Measurements from ENCODE around the gene RNF144B. TPM values are rescaled to one million over a fixed set of nuclear protein-coding genes. Genes with fewer than 3 reads are reported as not detected.

RNF144B gene
- total and polyA plus RNA-seq, 9 of the 15 experiments (the other 6 are each of a cell fraction or from before 2014, with no cell fraction given) = 0.01 TPM; not detected in 8

- in situ Hi-C loops (cut with MboI) = no loop called here
- Histone ChIP-seq H2AFZ (ENCODE audit: low read depth, low read length) (no peak overlapping the region), H3K9me1 (ENCODE audit: control insufficient read depth, insufficient read depth, low read length) (no peaks in the 10 kb centered on the region), H3K9me3 (replicated peaks; ENCODE audit: control insufficient read depth, insufficient read depth, low read depth, low read length) (no peaks in the 10 kb centered on the region), H3K4me2 (ENCODE audit: insufficient read depth, low read length) (no peak overlapping the region), H3K79me2 (ENCODE audit: control insufficient read depth, insufficient read depth, low read length) (no peaks in the 10 kb centered on the region), H3K27me3 (ENCODE audit: control insufficient read depth in 2 of 2, insufficient read depth in 2 of 2, low read length in 2 of 2) (peaks cover 0 to 2% of the 10 kb centered on the region in 2 experiments; a peak in 1 of 5 replicates), H3K9ac (ENCODE audit: insufficient read depth in 1 of 2, low read depth in 2 of 2, low read length in 2 of 2) (no peak overlapping the region), H3K4me1 (replicated peaks in 1 of 2; ENCODE audit: control insufficient read depth in 2 of 2, insufficient read depth in 2 of 2, low read length in 2 of 2) (peaks cover 0 to 6% of the 10 kb centered on the region in 2 experiments; a peak in 1 of 5 replicates), H3K36me3 (ENCODE audit: control insufficient read depth, insufficient read depth, low read length) (no peaks in the 10 kb centered on the region), H3K4me3 (no peak overlapping the region), H3K27ac (ENCODE audit: extremely low read depth, low read depth, low read length) (no peak overlapping the region), H4K20me1 (replicated peaks; ENCODE audit: control insufficient read depth, insufficient read depth, low read length) (no peaks in the 10 kb centered on the region)
- intact Hi-C loops (cut with micrococcal nuclease) = loop anchor here (5.0 to 10.0 kb wide), 3 partner anchors 697 to 1344 kb away; no protein-coding TSS in a partner anchor
- ChIA-PET CTCF (ENCODE audit: low intra/inter-chr PET ratio) (interaction anchor here (0.5 to 0.6 kb wide), 2 partner anchors 106 to 180 kb away, joined by 3 read pairs; no protein-coding TSS in a partner anchor), POLR2A (interaction anchor here (0.7 to 1.1 kb wide), 3 partner anchors 12 to 410 kb away, joined by 3 to 4 read pairs (median 4); no protein-coding TSS in a partner anchor)
- no TSS peak for BruUV-seq (replicated peaks)
- no peak; the same call in 2 of the 3 replicates for ATAC-seq
- DNase-seq (ENCODE audit: extremely low read depth in 1 of 4, low spot score in 3 of 4) = no peak
- WGBS (ENCODE audit: insufficient coverage, low coverage, missing lambda C conversion rate) = 7% methylated on average over 4 of the region's 4 CpGs
- no peak for FAIRE-seq
- no peak for TF ChIP-seq ZFPM2 (CRISPR knock-in tag; IDR thresholded peaks at IDR 0.05)
- no peak for TF ChIP-seq ZC3H4 (CRISPR knock-in tag; IDR thresholded peaks at IDR 0.05; ENCODE audit: borderline replicate concordance)
- no peak for TF ChIP-seq CREBBP (IDR thresholded peaks at IDR 0.05; ENCODE audit: low read depth, low read length)
- no peak for TF ChIP-seq ZKSCAN1 (IDR thresholded peaks at IDR 0.05; ENCODE audit: low read depth, low read length)
- TF ChIP-seq PKNOX1 (IDR thresholded peaks at IDR 0.05) = no peak
- TF ChIP-seq POLR2AphosphoS5 (IDR thresholded peaks at IDR 0.05; ENCODE audit: control insufficient read depth, insufficient read depth, low read depth, low read length) = no peak
- TF ChIP-seq, protein P1, sequence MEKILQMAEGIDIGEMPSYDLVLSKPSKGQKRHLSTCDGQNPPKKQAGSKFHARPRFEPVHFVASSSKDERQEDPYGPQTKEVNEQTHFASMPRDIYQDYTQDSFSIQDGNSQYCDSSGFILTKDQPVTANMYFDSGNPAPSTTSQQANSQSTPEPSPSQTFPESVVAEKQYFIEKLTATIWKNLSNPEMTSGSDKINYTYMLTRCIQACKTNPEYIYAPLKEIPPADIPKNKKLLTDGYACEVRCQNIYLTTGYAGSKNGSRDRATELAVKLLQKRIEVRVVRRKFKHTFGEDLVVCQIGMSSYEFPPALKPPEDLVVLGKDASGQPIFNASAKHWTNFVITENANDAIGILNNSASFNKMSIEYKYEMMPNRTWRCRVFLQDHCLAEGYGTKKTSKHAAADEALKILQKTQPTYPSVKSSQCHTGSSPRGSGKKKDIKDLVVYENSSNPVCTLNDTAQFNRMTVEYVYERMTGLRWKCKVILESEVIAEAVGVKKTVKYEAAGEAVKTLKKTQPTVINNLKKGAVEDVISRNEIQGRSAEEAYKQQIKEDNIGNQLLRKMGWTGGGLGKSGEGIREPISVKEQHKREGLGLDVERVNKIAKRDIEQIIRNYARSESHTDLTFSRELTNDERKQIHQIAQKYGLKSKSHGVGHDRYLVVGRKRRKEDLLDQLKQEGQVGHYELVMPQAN (IDR thresholded peaks at IDR 0.05; ENCODE audit: borderline replicate concordance) = no peak
- TF ChIP-seq IFI16 (CRISPR knock-in tag; IDR thresholded peaks at IDR 0.05) = no peak
- TF ChIP-seq, protein P2, sequence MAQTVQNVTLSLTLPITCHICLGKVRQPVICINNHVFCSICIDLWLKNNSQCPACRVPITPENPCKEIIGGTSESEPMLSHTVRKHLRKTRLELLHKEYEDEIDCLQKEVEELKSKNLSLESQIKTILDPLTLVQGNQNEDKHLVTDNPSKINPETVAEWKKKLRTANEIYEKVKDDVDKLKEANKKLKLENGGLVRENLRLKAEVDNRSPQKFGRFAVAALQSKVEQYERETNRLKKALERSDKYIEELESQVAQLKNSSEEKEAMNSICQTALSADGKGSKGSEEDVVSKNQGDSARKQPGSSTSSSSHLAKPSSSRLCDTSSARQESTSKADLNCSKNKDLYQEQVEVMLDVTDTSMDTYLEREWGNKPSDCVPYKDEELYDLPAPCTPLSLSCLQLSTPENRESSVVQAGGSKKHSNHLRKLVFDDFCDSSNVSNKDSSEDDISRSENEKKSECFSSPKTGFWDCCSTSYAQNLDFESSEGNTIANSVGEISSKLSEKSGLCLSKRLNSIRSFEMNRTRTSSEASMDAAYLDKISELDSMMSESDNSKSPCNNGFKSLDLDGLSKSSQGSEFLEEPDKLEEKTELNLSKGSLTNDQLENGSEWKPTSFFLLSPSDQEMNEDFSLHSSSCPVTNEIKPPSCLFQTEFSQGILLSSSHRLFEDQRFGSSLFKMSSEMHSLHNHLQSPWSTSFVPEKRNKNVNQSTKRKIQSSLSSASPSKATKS (CRISPR knock-in tag; IDR thresholded peaks at IDR 0.05) = no peak
- TF ChIP-seq NCOA4 (IDR thresholded peaks at IDR 0.05; ENCODE audit: partially characterized antibody) = no peak
- TF ChIP-seq ZNF354B (CRISPR knock-in tag; IDR thresholded peaks at IDR 0.05) = no peak
- TF ChIP-seq GATAD2B (IDR thresholded peaks at IDR 0.05; ENCODE audit: borderline replicate concordance) = no peak
- no peak for TF ChIP-seq FIP1L1 (IDR thresholded peaks at IDR 0.05; ENCODE audit: low read depth, low read length, poor library complexity, severe bottlenecking)
- no peak for TF ChIP-seq TOE1 (IDR thresholded peaks at IDR 0.05; ENCODE audit: borderline replicate concordance)
- no peak for TF ChIP-seq TOE1 (CRISPR knock-in tag; IDR thresholded peaks at IDR 0.05; ENCODE audit: borderline replicate concordance, low read depth)
- TF ChIP-seq FUS (optimal IDR thresholded peaks at IDR 0.05; ENCODE audit: low read depth, low read length) = no peak
- no peak for TF ChIP-seq FOXJ2 (tag; IDR thresholded peaks at IDR 0.05)
- TF ChIP-seq GATAD2A (IDR thresholded peaks at IDR 0.05) = no peak
- no peak for TF ChIP-seq RUNX1 (IDR thresholded peaks at IDR 0.05; ENCODE audit: low read depth)
- no peak for TF ChIP-seq PURB (CRISPR knock-in tag; IDR thresholded peaks at IDR 0.05; ENCODE audit: low read depth)
Observed at GRCh38 chr6:18501663-18502013, 114.5 kb downstream of the RNF144B start.

All from K562 (cell line).